GM12801 (cell line): ENCODE results near the gene SP8.

Experiments
- CTCF ChIP-seq: IDR thresholded peaks from one replicate; pipeline ENCODE4 v1.5.1; 2011; ENCODE audit warnings: control low read depth; ENCODE audit not compliant: insufficient read length; ENCODE audit errors: extremely low read depth

Gene SP8

GRCh38 chr7:20785157-20786048 is 1.3 kb downstream of the SP8 start:
- no peak for TF ChIP-seq CTCF

DNA sequence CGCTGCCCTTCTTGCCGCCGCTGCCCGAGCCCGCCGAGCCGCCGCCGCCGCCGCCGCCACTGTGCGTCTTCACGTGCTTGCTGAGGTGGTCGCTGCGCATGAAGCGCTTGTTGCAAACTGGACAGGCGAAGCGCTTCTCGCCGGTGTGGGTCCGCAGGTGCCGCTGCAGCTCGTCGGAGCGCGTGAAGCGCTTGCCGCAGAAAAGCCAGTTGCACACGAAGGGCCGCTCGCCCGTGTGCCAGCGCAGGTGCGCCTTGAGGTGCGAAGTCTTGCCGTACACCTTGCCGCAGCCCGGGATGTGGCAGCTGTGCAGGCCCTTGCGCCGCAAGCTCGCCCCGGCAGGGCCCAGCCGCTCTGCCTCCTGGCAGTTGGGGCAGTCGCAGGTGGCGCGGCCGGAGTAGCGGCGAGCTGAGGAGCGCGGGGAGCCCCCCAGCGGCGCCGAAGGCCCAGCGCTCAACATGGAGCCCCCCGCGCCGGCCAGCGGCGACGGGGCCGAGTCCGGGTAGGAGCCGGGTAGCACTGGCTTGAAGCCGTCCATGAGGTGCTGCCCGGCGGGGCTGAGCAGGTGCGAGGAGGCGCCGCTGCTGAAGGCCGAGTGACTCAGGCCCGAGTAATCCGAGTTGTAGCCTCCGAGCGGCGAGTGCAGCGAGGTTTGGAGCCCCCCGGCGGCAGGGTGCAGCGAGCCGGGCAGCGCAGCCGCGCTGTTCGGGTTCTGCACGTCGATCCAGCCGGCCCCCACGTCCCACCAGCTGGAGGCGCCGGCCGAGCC is 2.1 kb downstream of the SP8 start:
- TF ChIP-seq CTCF: no peak

DNA sequence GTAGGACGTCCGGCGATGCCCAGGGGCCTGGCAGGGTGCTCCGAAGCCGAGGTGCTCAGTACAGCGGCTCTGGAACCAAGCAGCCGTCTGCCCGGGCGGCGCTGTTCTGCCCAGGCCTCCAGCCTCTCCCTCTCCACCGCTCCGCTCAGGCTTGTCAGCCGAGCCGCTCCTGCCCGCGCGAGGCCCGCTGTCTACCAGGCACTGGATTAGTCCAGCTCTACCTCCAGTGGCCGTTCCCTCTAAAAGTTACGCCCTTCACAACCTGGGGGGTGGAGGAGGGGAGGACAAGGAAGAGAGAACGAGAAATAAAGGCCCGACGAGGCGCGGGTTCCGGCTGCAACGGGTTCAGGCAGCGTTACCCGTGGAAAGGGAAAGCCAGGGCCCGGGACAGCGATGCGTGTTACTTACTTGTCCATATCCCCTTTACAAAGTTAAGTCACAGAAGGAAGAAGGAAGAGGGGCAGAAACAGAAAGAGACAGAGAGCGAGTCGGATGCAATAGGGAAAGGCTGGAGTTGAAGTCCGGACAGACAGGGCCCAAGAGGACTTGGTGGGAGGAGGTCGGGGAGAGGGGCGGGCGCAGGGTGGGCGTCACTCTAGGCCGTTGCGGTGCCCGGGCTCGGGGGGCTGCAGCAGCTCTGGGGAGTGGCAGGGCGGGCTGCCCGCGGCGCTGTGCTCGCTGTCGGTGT is 2.8 kb downstream of the SP8 start:
- no peak for TF ChIP-seq CTCF

DNA sequence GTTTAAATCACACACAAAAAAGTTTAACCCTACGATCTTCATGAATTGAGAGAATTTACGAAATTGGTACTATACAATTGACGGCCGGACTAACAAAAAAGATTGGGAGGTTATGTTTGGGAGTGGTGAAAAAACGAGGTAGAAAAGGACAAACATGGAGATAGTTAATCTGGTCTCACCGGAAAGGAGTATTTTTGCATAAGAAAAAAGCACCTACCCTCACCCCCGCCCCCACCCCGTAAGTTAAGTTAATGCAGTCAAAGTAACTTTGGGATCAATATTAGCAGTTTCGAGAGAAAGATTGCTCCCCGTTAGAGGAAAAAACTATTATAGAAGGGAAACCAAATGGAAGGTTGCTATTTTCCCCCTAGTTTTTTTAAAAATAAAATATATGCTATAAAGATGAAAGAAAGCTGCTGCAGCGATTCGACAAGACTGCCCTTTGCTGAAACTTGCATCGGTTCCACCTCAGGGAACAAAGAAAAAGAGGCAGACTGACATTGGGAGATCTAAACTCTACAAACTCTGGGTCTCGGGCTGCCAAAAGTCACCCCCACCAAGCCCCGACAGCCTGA is 3.5 kb downstream of the SP8 start:
- no peak for TF ChIP-seq CTCF

DNA sequence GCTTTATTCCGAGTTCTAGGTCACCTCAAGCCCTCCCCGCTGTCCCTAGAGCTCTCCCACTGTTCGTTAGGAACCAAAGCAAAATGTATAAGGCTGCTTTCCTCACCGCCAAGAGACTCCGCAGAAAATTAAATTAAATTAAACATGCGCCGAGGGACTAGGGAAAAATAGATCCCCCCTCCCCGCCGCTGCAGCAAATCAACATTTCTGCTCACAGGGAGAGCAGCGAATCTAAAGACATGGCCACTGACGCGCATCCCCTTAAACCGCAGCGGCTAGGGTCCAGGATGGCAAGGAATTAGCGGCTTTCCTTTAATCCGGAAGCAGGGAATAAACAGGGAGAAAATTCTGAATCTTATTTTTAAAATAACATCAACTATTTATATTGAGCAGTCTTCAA is 7.6 kb downstream of the SP8 start:
- no peak for TF ChIP-seq CTCF

GRCh38 chr7:20778063-20778721 is 8.5 kb downstream of the SP8 start:
- TF ChIP-seq CTCF: no peak
